ENCODE data around the gene UBE2H. TPM values are rescaled to one million over a fixed set of nuclear protein-coding genes. Genes with fewer than 3 reads are reported as not detected.

Gene UBE2H
- total RNA-seq, 1 donor from 2014 or later, result 27.1 TPM

GRCh38 chr7:129785685-129786514, 166.9 kb downstream of the UBE2H start:
- DNase-seq (ENCODE audit: low spot score), result no peak
- Mint-ChIP-seq H3K9me3 (no peaks in the 10 kb centered on the region), H3K36me3 (ENCODE audit: low read depth) (peaks cover 2% of the 10 kb centered on the region), H3K4me1 (ENCODE audit: low read depth) (peaks cover 29% of the 10 kb centered on the region), H3K4me3 (peak overlapping the region; percentile 26), H3K27me3 (ENCODE audit: insufficient read depth) (peaks cover 81% of the 10 kb centered on the region), H3K27ac (no peak overlapping the region)
- intact Hi-C loops (cut with micrococcal nuclease), result no loop called here

GRCh38 chr7:129784783-129785684, 167.7 kb downstream of the UBE2H start:
- peak overlapping the region; percentile 26 for H3K4me3 Mint-ChIP-seq
- H3K27me3 Mint-ChIP-seq (ENCODE audit: insufficient read depth), result peaks cover 80% of the 10 kb centered on the region
- no peaks in the 10 kb centered on the region for H3K9me3 Mint-ChIP-seq
- no peak overlapping the region for H3K27ac Mint-ChIP-seq
- peaks cover 2% of the 10 kb centered on the region for H3K36me3 Mint-ChIP-seq (ENCODE audit: low read depth)
- peaks cover 30% of the 10 kb centered on the region for H3K4me1 Mint-ChIP-seq (ENCODE audit: low read depth)
- intact Hi-C loops (cut with micrococcal nuclease), result loop anchor here (5.0 kb wide), 3 partner anchors 173 to 1772 kb away; partner anchors contain the start of genes MEST, NRF1 and PODXL
- no peak for DNase-seq (ENCODE audit: low spot score)

- H3K9me3 Mint-ChIP-seq, result no peaks in the 10 kb centered on the region
- H3K36me3 Mint-ChIP-seq (ENCODE audit: low read depth), result peaks cover 2% of the 10 kb centered on the region
- peaks cover 78% of the 10 kb centered on the region for H3K27me3 Mint-ChIP-seq (ENCODE audit: insufficient read depth)
- intact Hi-C loops (cut with micrococcal nuclease), result loop anchor here (5.0 kb wide), 3 partner anchors 172 to 1773 kb away; partner anchors contain the start of genes MEST, NRF1 and PODXL
- no peak overlapping the region for H3K27ac Mint-ChIP-seq
- no peak overlapping the region for H3K4me3 Mint-ChIP-seq
- peaks cover 30% of the 10 kb centered on the region for H3K4me1 Mint-ChIP-seq (ENCODE audit: low read depth)
- no peak for DNase-seq (ENCODE audit: low spot score)
Measured at GRCh38 chr7:129784437-129784782, 168.3 kb downstream of the UBE2H start.

GRCh38 chr7:129783584-129783919, 169.2 kb downstream of the UBE2H start:
- H3K9me3 Mint-ChIP-seq, result no peaks in the 10 kb centered on the region
- DNase-seq (ENCODE audit: low spot score), result no peak
- peaks cover 2% of the 10 kb centered on the region for H3K36me3 Mint-ChIP-seq (ENCODE audit: low read depth)
- H3K27ac Mint-ChIP-seq, result no peak overlapping the region
- H3K4me1 Mint-ChIP-seq (ENCODE audit: low read depth), result peaks cover 30% of the 10 kb centered on the region
- H3K27me3 Mint-ChIP-seq (ENCODE audit: insufficient read depth), result peaks cover 71% of the 10 kb centered on the region
- intact Hi-C loops (cut with micrococcal nuclease), result loop anchor here (2.0 to 5.0 kb wide), 4 partner anchors 171 to 1774 kb away; partner anchors contain the start of genes KLF14, MEST, NRF1 and PODXL
- H3K4me3 Mint-ChIP-seq, result no peak overlapping the region

- H3K4me3 Mint-ChIP-seq, result peak overlapping the region; percentile 15
- peaks cover 30% of the 10 kb centered on the region for H3K4me1 Mint-ChIP-seq (ENCODE audit: low read depth)
- intact Hi-C loops (cut with micrococcal nuclease), result loop anchor here (2.0 to 5.0 kb wide), 4 partner anchors 171 to 1774 kb away; partner anchors contain the start of genes KLF14, MEST, NRF1 and PODXL
- peak overlapping the region; percentile 42 for H3K27ac Mint-ChIP-seq
- H3K36me3 Mint-ChIP-seq (ENCODE audit: low read depth), result peaks cover 2% of the 10 kb centered on the region
- no peaks in the 10 kb centered on the region for H3K9me3 Mint-ChIP-seq
- no peak for DNase-seq (ENCODE audit: low spot score)
- peaks cover 73% of the 10 kb centered on the region for H3K27me3 Mint-ChIP-seq (ENCODE audit: insufficient read depth)
Measured at GRCh38 chr7:129782818-129783583, 169.8 kb downstream of the UBE2H start.

- Mint-ChIP-seq H3K4me1 (ENCODE audit: low read depth) (peaks cover 30% of the 10 kb centered on the region), H3K27me3 (ENCODE audit: insufficient read depth) (peaks cover 71% of the 10 kb centered on the region), H3K27ac (peak overlapping the region; percentile 42), H3K4me3 (peak overlapping the region; percentile 2), H3K9me3 (no peaks in the 10 kb centered on the region), H3K36me3 (ENCODE audit: low read depth) (peaks cover 2% of the 10 kb centered on the region)
- intact Hi-C loops (cut with micrococcal nuclease), result loop anchor here (2.0 to 5.0 kb wide), 4 partner anchors 170 to 1775 kb away; partner anchors contain the start of genes KLF14, MEST, NRF1 and PODXL
- no peak for DNase-seq (ENCODE audit: low spot score)
Measured at GRCh38 chr7:129781928-129782817, 170.6 kb downstream of the UBE2H start.

- H3K9me3 Mint-ChIP-seq, result no peaks in the 10 kb centered on the region
- H3K36me3 Mint-ChIP-seq (ENCODE audit: low read depth), result peaks cover 2% of the 10 kb centered on the region
- peaks cover 68% of the 10 kb centered on the region for H3K27me3 Mint-ChIP-seq (ENCODE audit: insufficient read depth)
- H3K4me3 Mint-ChIP-seq, result peak overlapping the region; percentile 81
- peak overlapping the region; percentile 67 for H3K27ac Mint-ChIP-seq
- peaks cover 30% of the 10 kb centered on the region for H3K4me1 Mint-ChIP-seq (ENCODE audit: low read depth)
- DNase-seq (ENCODE audit: low spot score), result no peak
- intact Hi-C loops (cut with micrococcal nuclease), result loop anchor here (1.0 to 5.0 kb wide), 4 partner anchors 44 to 1776 kb away; partner anchors contain the start of genes MEST, NRF1 and PODXL
Measured at GRCh38 chr7:129780974-129781927, 171.5 kb downstream of the UBE2H start.

Other genes starting within 250 kb of the UBE2H start
- gene ZC3HC1, start 98.4 kb upstream of the UBE2H start, total RNA-seq, result 23.8 and 25.9 TPM in 2 replicates
- gene KLHDC10, start 117.6 kb upstream of the UBE2H start, total RNA-seq, result 13.2 and 15.6 TPM in 2 replicates

All from activated T-helper 1 cell treated with anti-CD3 and anti-CD28 coated beads, Interleukin-12 subunit alpha, Interleukin-12 subunit beta, Interleukin-2, Interleukin-4 antibody, amounts not matched to agents 30 ng/mL and 10 ng/mL and 1 ng/mL, durations not matched to agents 14 hours and 24 hours and 36 hours (primary cell).